Measurements from ENCODE around the gene COG5.

DNA sequence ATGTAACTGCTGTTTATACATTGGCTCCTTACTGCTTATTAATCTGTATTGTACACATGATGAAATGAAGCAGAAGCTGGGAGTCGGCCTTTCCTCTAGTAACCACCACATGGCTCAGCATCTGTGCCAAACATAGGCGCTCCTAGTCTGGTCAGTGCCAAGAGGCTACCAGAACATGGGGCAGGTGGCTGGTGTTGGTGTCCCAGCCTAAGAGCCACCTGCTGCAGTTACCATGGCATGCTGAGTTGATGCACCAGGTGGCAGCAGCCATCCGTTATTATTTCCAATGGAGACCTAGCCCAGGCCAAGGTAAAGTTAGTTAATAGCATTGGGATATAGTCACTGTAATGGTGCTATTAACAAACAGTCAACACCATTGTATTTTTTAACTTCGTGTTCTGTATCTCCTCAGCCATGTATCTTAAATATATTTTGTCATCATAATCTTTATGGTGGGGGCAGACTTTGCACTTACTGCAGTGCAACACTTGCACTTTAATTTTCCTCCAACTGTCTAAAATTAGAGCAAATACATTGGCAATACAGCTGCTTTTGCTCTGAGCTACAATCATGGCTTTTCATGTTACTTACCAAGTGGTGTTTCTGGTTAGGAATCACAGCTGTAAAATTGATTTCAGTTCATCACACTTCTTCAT, 361.8 kb downstream of the COG5 start:
- TF ChIP-seq RXRA (IDR thresholded peaks at IDR 0.05; ENCODE audit: insufficient read depth, low read depth, low read length), result no peak
- no peak for TF ChIP-seq ATF3 (IDR thresholded peaks at IDR 0.05; ENCODE audit: insufficient read depth, low read depth, low read length)
- TF ChIP-seq USF2 (IDR thresholded peaks at IDR 0.05; ENCODE audit: low read length), result no peak
- TF ChIP-seq, protein P1, sequence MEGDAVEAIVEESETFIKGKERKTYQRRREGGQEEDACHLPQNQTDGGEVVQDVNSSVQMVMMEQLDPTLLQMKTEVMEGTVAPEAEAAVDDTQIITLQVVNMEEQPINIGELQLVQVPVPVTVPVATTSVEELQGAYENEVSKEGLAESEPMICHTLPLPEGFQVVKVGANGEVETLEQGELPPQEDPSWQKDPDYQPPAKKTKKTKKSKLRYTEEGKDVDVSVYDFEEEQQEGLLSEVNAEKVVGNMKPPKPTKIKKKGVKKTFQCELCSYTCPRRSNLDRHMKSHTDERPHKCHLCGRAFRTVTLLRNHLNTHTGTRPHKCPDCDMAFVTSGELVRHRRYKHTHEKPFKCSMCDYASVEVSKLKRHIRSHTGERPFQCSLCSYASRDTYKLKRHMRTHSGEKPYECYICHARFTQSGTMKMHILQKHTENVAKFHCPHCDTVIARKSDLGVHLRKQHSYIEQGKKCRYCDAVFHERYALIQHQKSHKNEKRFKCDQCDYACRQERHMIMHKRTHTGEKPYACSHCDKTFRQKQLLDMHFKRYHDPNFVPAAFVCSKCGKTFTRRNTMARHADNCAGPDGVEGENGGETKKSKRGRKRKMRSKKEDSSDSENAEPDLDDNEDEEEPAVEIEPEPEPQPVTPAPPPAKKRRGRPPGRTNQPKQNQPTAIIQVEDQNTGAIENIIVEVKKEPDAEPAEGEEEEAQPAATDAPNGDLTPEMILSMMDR (IDR thresholded peaks at IDR 0.05; ENCODE audit: control extremely low read depth in 1 of 3, insufficient read depth in 1 of 3, low read depth in 1 of 3, low read length in 3 of 3), result peak; percentile 67 to 76 (median 75)
- TF ChIP-seq SP1 (IDR thresholded peaks at IDR 0.05; ENCODE audit: low read depth, low read length), result no peak
- peak; percentile 81 to 82 for TF ChIP-seq RAD21 (IDR thresholded peaks at IDR 0.05 in 1 of 2, conservative IDR thresholded peaks at IDR 0.05 in 1 of 2; ENCODE audit: low read depth in 2 of 2, low read length in 2 of 2)
- no peak for TF ChIP-seq SIX5 (IDR thresholded peaks at IDR 0.05; ENCODE audit: low read depth, low read length)
- no peak for TF ChIP-seq EP300 (IDR thresholded peaks at IDR 0.05; ENCODE audit: borderline replicate concordance in 1 of 2, low read depth in 2 of 2, low read length in 2 of 2)
- no peak for TF ChIP-seq POLR2A (IDR thresholded peaks at IDR 0.05; ENCODE audit: control extremely low read depth in 1 of 2, low read depth in 2 of 2, low read length in 2 of 2)
- TF ChIP-seq TAF1 (IDR thresholded peaks at IDR 0.05; ENCODE audit: low read depth, low read length), result no peak
- no peak for TF ChIP-seq YY1 (IDR thresholded peaks at IDR 0.05; ENCODE audit: low read depth, low read length)
- TF ChIP-seq POLR2AphosphoS5 (IDR thresholded peaks at IDR 0.05; ENCODE audit: low read depth, low read length), result no peak
